B cell (primary cell): ENCODE results near the gene LCOR.

Experiments used
- EZH2 ChIP-seq: IDR thresholded peaks from 2 replicates; pipeline ENCODE4 v1.6.1; 2012; ENCODE audit warnings: borderline replicate concordance, low read depth, mild to moderate bottlenecking, moderate library complexity, low read length; ENCODE audit not compliant: insufficient read depth, poor library complexity, severe bottlenecking
- TF ChIP-seq, protein P1 (sequence below): fragments of 200-600 bp; IDR thresholded peaks from one replicate; pipeline ENCODE4 v1.8.0; 2022; ENCODE audit warnings: antibody characterized with exemption, mild to moderate bottlenecking

DNA sequence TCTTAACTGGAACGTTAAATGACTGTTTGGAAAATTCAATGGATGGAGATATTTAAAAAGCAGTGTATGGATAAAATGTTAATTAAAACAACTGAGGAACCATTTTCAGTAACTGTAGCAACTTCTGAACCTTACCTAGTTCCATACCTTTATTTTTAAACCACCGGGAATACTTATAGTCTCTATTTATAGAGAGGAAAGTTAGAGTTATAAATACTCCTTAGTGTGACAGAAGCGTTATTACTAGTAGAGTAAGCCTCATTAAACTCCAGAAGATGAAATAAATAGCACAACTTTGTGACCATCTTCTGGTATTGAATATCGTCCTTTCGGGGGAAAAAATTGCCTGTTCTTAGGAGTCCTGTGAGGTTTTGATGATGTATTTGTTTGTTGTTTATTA lies 114.9 kb downstream of the LCOR start:
- TF ChIP-seq, protein P1, sequence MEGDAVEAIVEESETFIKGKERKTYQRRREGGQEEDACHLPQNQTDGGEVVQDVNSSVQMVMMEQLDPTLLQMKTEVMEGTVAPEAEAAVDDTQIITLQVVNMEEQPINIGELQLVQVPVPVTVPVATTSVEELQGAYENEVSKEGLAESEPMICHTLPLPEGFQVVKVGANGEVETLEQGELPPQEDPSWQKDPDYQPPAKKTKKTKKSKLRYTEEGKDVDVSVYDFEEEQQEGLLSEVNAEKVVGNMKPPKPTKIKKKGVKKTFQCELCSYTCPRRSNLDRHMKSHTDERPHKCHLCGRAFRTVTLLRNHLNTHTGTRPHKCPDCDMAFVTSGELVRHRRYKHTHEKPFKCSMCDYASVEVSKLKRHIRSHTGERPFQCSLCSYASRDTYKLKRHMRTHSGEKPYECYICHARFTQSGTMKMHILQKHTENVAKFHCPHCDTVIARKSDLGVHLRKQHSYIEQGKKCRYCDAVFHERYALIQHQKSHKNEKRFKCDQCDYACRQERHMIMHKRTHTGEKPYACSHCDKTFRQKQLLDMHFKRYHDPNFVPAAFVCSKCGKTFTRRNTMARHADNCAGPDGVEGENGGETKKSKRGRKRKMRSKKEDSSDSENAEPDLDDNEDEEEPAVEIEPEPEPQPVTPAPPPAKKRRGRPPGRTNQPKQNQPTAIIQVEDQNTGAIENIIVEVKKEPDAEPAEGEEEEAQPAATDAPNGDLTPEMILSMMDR: no peak
- TF ChIP-seq EZH2: no peak
